NCI-H510A treated with DMSO at 0.1 percent for 48 hours (cell line): Measurements from ENCODE around the gene SRSF7.
"Not testable (repeated sequence)": the region's sequence is repeated elsewhere in the genome, so short reads cannot be mapped to it uniquely, and the experiment has no call there.

Source experiments
- DNase-seq: peaks from one replicate; lab custom pipeline; 2025; lab: John Stamatoyannopoulos, UW

Gene SRSF7

DNA sequence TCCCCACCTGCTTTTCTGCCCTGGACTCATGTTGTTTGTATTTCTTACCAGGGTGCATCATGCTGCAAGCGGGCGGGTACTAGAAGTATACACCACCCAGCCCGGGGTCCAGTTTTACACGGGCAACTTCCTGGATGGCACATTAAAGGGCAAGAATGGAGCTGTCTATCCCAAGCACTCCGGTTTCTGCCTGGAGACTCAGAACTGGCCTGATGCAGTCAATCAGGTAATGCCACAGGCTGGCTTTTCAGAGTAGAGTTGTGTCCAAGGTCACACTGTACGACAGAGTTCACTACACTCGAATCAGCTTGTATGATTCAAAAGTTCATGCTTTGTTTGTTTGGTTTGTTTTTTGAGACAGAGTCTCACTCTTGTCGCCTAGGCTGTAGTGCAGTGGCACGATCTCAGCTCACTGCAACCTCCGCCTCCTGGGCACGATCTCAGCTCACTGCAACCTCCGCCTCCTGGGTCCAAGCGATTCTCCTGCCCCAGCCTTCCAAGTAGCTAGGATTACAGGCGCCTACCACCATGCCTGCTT, 19.4 kb downstream of the SRSF7 start:
- DNase-seq = no peak

DNA sequence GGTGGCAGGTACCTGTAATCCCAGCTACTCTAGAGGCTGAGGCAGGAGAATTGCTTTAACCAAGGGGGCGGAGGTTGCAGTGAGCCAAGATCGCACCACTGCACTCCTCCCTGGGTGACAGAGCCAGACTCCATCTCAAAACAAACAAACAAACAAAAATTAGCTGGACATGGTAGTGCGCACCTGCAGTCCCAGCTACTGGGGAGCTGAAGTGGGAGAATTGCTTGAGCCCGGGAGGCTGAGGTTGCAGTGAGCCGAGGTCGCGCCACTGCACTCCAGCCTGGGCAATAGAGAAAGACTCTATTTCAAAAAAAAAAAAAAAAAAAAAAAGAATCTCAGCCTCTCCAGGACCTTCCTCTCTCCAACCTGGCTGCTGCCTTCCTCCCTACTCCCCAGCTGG, 20.1 kb downstream of the SRSF7 start:
- no peak for DNase-seq

DNA sequence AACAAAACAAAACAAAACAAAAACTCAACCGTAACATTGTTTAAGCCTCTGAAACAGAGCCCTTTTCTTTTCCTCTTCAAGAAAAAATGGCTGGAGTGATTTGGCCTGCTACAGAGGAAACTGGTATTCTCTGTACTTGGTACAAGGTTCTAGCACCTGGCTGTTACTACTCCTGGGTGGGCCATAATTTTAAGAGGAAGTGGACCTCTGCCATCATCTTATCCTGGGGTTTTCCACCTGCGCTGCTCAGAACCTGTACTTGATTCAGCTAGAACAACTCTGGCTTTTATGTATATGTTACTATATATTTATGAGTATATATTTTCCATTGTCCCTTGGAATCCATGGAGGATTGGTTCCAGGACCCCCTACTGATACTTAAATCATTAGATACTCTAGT, 22.5 kb downstream of the SRSF7 start:
- no peak for DNase-seq

DNA sequence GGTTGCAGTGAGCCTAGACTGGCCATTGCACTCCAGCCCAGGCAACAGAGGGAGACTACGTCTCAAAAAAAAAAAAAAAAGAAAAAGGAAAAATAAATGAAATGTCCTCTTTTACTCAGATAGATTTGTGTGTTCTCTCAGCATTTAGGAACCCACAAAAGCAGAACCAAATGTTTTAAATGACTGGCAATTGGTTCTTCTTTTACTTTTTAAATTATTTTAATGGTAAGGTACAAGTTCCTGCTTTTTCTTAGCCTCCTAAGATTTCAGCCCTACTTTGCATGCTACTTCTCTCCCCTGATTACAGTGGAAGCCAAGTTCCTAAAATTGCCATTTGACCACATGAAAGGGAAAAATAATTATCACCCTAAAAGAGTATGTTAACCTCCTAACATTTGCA, 23.5 kb downstream of the SRSF7 start:
- DNase-seq = no peak

DNA sequence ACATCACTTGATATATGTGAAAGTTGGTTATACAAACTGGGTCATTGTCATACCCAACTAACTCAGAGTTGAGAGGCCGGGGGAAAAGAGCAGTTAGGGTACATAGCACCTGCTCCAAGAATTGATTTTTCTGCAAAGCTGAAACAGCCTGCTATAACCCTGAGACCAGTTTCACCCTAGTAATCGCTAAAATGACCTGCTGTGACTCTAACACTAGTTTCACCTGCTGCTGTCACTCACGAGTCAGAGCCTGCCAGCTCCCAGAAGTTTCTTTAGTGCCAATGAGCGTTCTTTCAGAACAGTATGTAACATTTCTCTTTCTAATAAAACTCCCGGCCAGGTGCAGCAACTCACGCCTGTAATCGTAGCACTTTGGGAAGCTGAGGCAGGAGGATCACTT, 28.0 kb downstream of the SRSF7 start:
- no peak for DNase-seq

DNA sequence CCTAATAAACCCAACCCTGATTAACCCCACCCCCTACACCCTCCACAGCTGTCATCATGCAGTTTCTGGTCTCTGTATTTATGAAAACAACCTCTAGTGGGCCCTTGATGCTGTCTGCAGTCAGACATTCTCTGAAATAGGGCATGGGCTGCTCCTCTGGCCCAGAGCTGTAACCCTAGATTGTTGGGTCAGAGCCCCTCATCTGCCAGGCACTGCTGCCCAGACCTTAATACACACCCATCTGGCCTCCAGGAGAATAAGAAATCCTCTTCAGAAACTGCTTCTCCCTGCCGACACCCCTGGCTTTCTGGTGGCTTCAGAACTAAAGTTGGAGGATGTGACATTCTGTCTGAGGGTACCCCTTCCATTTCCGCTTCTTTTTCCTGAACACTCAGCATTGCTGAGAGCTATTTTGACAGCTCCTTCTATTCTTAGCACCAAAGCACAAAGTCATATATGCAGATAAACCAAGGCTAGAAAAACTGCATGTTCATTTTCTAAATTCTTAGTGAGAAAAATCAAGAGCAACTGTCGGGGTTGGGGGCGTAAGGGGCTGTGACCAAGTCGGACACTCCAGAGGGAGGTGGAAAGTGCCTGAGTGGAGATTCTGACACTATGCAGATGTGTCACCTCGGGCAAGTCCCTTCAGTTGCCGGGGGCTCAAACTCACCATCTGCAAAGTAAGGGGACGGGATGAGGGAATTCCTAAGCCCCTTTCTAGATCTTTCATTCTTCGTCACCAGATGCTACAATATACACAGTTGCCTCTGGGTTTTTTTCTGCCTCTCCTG, 28.7 kb downstream of the SRSF7 start:
- no peak for DNase-seq

DNA sequence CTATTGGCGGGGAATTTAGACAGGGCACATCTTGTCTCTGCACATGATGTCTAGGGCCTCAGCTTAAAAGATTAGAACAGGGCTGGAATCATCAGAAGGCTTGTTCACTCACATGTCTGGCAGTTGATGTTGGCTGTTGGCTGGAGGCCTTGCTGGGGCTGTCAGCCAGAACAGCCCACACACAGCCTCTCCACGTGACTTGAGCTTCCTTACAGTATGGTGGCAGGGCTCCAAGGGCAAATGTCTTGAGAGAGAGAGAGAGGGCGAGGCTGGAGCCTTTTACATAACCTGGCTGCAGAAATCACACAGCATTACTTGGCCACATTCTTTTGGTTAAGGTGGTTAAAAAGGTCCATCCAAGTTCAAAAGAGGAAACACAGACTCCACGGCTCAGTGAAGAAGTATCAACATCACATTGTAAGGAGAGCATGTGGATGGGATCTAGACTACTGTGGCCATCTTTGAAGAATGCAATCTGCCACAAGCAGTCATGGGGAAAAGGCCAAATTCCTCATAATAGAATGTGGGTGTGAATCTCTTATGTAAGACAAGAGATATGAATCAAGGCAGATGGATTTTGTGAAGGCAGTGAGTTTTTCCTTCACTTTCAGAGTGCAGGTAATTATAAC, 30.4 kb downstream of the SRSF7 start:
- no peak for DNase-seq

DNA sequence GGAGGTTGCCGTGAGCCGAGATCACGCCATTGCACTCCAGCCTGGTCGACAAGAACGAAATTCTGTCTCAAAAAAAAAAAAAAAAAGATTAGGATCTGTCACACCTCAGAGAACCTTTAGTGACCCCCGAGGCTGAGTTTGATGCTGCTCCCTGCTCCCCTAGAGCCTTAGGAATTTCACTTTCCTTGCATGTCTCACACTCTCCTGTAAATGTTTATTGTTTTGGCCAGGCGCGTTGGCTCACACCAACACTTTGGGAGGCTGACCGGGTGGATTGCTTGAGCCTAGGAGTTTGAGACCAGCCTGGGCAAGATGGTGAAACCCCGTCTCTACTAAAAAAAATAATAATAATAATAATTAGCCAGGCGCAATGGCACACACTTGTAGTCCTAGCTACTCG, 31.5 kb downstream of the SRSF7 start:
- DNase-seq = no peak

DNA sequence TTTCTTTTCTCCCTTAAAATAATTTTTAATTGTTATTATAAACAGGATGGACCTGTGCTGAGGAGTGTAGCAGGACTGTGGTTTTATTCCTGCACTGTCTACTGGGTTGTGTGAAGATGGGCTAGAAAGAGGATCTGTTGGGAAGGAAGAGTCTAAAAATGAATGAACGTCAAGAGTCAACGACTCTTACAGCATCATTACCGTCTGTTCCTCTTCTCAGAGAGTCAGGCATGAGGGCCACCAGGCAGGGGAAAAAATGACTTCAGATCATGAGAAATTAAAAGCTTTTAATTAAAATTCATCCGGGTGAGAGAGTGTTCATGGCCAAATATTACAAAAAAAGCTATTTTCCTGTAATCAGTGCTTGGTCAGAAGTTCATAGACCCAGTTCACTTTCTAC, 32.6 kb downstream of the SRSF7 start:
- no peak for DNase-seq

DNA sequence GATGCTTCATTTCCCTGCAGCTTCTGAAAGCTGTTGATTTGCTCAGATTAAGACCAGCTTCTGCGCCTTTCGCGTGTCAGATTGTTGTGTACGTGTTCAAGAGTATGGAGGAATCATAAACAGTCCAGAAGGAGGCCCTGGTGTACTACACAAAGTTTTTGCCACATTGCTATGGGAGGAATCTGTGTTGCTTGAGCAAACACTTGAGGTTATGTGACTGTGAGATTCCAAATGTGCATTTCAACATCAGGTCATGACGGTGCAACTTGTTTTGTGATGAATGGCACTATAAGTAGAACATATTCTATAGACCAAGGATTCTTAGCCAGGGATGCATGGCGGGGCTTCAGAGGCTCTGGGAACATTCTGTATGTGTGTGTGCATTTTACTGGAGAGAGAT, 35.0 kb downstream of the SRSF7 start:
- no peak for DNase-seq

DNA sequence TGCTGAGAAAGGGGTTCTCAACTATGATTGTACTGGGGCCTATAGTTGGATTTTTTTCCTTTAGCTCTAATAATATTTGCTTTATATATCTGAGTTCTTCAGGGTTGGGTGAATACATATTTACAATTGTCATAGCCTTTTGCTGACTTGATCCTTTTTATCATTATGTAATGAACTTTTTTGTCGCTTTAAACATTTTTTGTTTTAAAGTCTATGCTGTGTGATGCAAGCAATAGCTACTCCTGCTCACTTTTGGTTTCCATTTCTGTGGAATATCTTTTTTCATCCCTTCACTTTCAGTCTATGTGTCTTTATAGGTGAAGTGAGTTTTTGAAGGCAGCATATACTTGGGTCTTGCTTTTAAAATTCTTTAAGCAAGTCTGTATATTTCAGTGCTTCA, 36.2 kb downstream of the SRSF7 start:
- not testable (repeated sequence) for DNase-seq

DNA sequence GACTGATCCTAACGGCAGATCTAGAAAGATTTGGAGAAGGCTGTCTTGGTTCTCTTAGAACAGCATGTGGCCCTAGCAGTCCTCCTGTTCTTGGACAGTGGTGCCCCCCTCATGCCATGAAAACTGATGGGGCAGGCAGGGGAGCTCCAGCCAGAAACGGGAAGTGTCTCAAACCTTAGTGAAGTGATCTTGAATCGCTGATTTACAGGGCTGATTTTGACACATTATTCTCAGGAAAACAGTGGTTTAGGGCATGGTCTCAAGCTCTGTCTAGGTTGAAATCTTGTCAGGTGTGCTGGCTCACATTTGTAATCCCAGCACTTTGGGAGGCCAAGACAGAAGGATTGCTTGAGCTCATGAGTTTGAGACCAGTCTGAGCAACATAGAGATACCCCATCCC, 37.8 kb downstream of the SRSF7 start:
- DNase-seq = no peak

DNA sequence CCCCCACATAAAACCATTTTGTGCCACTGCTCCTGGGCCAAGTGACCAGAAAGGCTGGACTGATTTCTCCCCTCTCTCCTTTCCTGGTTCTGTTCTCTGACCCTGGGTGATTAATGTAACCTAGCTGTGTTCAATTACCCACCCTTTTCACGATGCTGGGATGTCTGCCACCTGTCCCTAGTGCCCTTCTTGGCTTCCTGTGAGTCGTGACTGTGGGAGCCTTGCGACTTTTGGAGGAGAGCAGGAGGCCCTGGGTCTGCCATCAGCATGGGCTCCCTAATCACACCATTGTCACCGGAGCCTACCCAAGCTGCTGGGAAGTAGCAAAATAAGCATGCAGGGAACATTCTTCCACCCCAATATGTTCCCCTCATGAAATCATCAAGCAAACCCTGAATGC, 38.3 kb downstream of the SRSF7 start:
- no peak for DNase-seq

DNA sequence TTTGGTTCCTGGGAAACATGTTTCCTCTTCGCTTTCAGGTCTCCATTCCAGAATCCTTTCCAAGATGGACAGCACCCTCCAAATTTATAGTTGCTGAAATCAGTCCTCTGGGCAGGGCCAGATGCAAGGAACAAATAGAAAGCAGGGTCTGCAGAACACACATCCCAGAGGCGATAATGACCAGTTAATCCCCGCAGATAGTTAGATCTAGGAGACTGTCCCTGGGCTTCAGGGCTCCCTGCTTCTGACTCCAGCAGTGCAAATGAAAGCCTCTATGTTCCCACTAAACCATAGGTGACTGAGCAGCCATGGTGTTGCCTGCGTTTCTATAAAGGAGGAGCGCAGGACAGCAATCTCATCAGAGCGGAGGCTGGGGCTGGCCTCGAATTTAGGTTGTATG, 38.7 kb downstream of the SRSF7 start:
- DNase-seq = no peak

DNA sequence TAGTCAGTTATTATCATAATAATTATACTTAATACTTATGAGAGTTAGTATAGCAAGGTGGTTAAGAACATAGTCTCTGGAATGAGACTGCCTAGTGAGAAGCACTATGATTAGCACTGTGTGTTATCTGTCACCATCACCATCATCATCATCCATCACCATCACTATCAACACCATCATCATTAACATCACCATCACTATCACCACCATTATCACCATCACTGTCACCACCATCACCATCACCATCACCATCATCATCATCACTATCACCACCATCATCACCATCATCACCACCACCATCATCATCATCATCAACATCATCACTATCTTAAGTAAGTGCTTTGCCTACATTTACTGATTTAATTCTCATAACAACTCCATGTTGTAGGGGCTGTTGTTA, 39.6 kb downstream of the SRSF7 start:
- no peak for DNase-seq

DNA sequence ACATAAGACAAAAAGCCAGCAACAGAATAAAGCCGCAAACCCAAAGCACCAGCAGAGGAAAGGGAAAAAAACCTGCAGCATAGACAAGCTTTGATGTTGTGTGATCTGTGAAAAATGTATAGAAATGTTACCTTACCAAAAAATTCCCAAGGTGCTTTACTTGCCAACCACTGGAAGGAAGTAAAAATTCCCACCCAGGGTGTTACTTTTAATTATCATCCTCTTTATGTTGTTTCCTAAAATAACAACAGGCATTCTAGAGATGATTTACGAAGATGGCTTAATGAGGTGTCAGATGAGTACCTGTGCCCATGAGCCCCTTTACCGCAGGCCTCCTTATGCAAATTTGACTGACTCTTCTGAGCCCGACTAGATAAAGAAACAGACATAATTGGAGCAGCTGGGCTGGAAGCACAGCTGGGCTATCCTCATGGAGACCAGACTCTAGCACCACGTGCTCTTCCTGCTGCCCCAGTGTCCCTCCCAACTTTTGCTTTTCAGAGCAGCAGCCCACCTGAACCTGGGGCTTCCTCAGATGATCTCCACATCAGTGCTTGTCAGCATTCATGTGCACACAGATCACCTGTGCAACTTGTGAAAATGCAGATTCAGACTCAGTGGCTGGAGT, 41.5 kb downstream of the SRSF7 start:
- DNase-seq = no peak

DNA sequence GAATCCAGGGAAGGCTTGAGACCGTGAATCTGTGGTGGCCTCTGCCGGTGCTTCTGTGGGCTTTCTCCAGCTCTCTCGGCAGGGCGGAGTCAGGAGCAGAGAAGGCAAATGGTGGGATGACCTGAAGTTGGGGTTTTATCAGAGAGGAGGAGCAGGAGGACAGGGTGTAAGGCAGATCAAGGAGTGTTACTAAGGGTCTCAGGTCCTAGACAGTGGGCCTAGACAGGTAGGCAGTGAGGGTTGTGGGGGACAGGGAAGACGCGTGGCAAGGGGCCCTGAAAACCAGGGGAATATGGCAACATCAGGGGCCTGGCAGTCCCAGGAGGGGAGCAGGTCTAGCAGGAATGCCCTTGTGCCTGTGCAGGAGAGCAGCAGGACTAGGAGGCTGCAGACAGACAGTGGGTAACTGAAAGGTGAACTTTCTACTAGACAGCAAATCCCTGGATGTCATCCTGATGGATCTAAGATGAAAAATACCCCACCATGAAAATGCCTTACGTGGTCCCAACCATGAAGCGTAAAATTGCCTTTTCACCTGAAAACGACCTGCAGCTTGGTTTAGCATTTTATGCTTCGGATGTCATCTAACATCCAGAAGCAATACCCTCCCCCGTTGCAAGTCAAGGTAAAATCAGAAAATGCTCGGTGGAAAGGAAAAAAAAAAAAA, 42.1 kb downstream of the SRSF7 start:
- DNase-seq = no peak

DNA sequence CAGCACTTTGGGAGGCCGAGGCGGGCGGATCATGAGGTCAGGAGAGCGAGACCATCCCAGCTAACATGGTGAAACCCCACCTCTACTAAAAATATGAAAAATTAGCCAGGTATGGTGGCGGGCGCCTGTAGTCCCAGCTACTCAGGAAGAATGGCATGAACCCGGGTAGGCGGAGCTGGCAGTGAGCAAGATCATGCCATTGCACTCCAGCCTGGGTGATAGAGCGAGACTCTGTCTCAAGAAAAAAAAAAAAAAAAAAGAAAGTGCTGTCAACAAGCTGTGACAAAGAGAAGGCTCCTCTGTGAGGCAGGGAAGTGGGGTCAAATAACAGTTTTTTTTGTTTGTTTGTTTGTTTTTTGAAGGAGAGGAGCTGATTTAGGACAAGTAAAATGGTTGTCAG, 42.7 kb downstream of the SRSF7 start:
- DNase-seq = not testable (repeated sequence)

DNA sequence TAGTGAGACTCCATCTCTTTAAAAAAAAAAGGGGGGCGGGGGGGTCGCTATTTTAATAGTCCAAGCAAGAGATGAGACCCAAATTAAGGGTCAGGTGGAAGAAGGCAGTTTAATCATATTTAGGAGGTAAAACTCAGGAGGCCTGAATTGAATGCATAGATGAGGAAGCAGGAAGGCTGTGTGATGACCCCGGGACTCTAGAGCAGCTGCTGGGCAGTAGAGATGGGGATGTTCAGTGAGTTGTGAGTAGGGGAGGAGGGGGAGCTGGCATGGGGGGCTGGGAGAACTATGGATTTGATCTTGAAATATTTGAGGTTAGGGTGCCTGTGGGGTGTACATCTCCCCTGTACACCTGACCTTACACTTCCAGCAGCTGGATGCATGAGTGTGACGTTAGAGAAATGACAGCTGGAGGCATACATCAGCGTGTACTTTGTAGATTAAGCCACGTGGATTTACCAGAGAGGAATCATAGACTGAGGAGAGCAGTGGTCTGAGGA, 44.3 kb downstream of the SRSF7 start:
- no peak for DNase-seq

DNA sequence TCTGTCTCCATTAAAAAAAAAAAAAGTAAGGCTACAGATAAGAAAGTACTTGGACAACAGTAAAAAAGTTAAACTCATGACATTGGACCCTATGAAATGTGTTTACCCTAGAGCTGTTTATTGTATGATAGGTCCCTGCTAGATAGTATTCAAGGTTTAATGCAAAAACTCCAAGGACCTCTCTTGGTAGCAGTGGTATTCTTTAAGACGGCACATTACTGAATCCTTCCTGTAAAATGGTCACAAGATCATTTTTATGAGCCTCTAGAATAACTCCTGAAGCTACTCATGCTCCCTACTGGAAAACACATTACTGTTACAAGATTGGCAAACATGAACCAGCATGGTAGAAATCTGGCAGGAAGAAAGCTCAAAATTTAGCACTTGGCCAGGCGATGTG, 46.5 kb downstream of the SRSF7 start:
- DNase-seq = no peak

DNA sequence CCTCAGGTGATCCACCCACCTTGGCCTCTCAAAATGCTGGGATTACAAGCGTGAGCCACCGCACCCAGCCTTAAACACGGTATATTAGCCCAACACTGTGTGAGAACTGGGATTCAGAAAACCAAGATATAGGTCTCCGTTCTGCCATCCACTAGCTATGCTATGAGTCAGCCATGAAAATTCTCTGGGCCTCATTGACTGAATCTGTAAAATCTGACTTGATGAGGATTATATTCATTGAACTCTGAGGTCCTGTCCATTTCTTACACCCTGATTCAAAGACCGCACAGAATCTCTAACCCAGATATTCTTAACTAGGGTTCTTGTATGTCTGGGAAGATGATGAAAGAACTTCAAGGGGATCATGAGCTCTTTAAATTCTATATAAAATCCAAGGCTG, 47.8 kb downstream of the SRSF7 start:
- DNase-seq = not testable (repeated sequence)

DNA sequence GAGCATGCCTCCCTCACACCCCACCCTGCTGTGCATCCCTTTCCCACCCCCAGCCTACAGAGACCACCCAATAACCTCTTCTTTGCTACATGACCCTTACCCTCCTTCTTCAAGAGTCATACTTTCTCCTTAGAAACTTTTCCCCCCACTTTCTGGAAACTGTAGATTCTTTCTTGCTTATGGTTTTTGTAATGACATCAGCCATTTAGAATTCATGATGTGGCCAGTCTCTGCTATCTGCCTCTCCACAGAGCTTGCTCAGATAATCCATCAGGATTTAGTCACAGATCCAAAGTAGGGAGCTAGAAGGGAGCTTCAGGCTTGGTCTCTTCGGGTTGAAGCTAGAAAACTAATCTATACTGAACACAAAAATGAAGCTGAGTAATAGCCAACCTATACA, 48.7 kb downstream of the SRSF7 start:
- DNase-seq = no peak

DNA sequence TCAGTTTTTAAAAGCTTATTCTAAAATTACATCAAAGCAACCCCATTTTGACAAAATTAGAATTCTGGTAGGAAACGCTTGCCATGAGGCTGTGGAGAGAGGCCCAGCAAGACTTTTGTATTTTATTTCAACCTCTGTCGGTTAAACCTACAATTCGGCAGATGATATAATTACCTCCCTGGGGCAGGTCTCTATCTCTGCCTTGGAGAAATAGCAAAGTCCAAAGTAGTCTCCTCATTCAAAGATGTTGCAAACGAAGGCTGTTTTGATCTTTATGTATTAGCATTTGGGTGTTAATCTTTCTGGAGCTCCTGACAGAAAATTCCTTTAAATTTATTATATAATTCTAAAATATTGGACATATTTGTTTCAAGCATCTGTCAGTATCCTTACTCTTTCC, 49.6 kb downstream of the SRSF7 start:
- DNase-seq = no peak
